ENCODE measurements around the gene ABR. TPM values are rescaled to one million over a fixed set of nuclear protein-coding genes. Genes with fewer than 3 reads are reported as not detected.

The ABR gene
- polyA plus RNA-seq, 1 donor from 2014 or later: 34.5 TPM

DNA sequence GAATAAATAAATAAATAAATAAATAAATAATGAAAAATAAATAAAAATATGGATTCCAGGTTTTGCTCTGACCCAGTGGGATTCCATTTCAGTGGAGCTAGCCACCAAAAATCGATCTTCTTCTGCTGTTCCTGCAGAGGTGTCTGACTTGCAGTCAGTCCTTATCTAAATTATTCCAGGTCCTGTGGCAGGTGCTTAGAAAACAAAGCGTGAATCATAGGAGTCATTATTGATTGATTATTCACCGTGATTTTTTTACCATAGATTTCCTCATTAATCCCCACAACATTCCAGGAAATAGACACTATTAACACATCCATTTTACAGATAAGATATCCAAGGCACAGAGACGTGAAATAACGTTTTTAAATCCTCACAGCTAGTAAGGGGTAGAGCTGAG is 31.5 kb upstream of the ABR start:
- H3K4me3 ChIP-seq (ENCODE audit: low read length): no peak overlapping the region
- H3K9me2 ChIP-seq (ENCODE audit: insufficient read depth, low read length): no peaks in the 10 kb centered on the region
- H3K27me3 ChIP-seq (ENCODE audit: insufficient read depth, low read depth, low read length): no peaks in the 10 kb centered on the region
- no peaks in the 10 kb centered on the region for H3K36me3 ChIP-seq (ENCODE audit: insufficient read depth, low read length)
- no peaks in the 10 kb centered on the region for H3K79me2 ChIP-seq (replicated peaks; ENCODE audit: insufficient read depth, low read length)
- H3K27ac ChIP-seq (ENCODE audit: low read length): no peak overlapping the region
- H3K4me2 ChIP-seq (ENCODE audit: low read length): no peak overlapping the region
- H3K9ac ChIP-seq (ENCODE audit: low read length): no peak overlapping the region
- no peak overlapping the region for H2AFZ ChIP-seq (ENCODE audit: low read depth, low read length)
- TF ChIP-seq, protein P1, sequence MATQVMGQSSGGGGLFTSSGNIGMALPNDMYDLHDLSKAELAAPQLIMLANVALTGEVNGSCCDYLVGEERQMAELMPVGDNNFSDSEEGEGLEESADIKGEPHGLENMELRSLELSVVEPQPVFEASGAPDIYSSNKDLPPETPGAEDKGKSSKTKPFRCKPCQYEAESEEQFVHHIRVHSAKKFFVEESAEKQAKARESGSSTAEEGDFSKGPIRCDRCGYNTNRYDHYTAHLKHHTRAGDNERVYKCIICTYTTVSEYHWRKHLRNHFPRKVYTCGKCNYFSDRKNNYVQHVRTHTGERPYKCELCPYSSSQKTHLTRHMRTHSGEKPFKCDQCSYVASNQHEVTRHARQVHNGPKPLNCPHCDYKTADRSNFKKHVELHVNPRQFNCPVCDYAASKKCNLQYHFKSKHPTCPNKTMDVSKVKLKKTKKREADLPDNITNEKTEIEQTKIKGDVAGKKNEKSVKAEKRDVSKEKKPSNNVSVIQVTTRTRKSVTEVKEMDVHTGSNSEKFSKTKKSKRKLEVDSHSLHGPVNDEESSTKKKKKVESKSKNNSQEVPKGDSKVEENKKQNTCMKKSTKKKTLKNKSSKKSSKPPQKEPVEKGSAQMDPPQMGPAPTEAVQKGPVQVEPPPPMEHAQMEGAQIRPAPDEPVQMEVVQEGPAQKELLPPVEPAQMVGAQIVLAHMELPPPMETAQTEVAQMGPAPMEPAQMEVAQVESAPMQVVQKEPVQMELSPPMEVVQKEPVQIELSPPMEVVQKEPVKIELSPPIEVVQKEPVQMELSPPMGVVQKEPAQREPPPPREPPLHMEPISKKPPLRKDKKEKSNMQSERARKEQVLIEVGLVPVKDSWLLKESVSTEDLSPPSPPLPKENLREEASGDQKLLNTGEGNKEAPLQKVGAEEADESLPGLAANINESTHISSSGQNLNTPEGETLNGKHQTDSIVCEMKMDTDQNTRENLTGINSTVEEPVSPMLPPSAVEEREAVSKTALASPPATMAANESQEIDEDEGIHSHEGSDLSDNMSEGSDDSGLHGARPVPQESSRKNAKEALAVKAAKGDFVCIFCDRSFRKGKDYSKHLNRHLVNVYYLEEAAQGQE (IDR thresholded peaks at IDR 0.05; ENCODE audit: borderline replicate concordance): no peak
- TF ChIP-seq EZH2 (IDR thresholded peaks at IDR 0.05; ENCODE audit: borderline replicate concordance, insufficient read depth, low read length, poor library complexity, severe bottlenecking) (no peak), EP300 (conservative IDR thresholded peaks at IDR 0.05; ENCODE audit: poor library complexity, severe bottlenecking) (no peak), SMC3 (conservative IDR thresholded peaks at IDR 0.05; ENCODE audit: poor library complexity) (no peak)
- H3K9me3 ChIP-seq (ENCODE audit: low read length): no peaks in the 10 kb centered on the region
- no peaks in the 10 kb centered on the region for H4K20me1 ChIP-seq (ENCODE audit: insufficient read depth)
- H3F3A ChIP-seq (ENCODE audit: insufficient read depth, low read length, poor library complexity, severe bottlenecking): no peaks in the 10 kb centered on the region

DNA sequence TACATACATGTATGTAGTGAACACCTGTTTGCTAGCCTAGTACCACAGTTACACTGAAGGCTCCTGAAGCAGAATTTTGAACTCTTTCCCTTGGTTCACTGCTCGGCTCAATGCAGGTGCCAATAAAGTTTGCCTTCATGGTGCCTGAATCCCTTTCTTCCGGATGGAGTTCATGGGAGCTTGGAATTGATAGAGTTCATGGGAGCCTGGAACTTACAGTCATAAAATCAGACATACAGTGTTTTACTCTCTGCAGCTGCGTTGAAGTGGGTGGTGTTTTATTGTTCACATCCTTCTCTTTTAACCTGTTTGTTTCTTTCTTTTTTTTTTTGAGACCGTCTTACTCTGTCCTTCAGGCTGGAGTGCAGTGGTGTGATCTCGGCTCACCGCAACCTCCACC is 29.2 kb upstream of the ABR start:
- Histone ChIP-seq H3K27me3 (ENCODE audit: insufficient read depth, low read depth, low read length) (no peaks in the 10 kb centered on the region), H3K79me2 (replicated peaks; ENCODE audit: insufficient read depth, low read length) (no peaks in the 10 kb centered on the region), H3K36me3 (ENCODE audit: insufficient read depth, low read length) (no peaks in the 10 kb centered on the region), H2AFZ (ENCODE audit: low read depth, low read length) (no peak overlapping the region), H3K4me3 (ENCODE audit: low read length) (no peak overlapping the region), H3K27ac (ENCODE audit: low read length) (no peak overlapping the region), H3F3A (ENCODE audit: insufficient read depth, low read length, poor library complexity, severe bottlenecking) (no peaks in the 10 kb centered on the region), H3K9ac (ENCODE audit: low read length) (no peak overlapping the region), H3K4me2 (ENCODE audit: low read length) (no peak overlapping the region), H3K9me2 (ENCODE audit: insufficient read depth, low read length) (no peaks in the 10 kb centered on the region), H4K20me1 (ENCODE audit: insufficient read depth) (no peaks in the 10 kb centered on the region), H3K9me3 (ENCODE audit: low read length) (no peaks in the 10 kb centered on the region)
- TF ChIP-seq RAD21 (conservative IDR thresholded peaks at IDR 0.05) (no peak), EP300 (conservative IDR thresholded peaks at IDR 0.05; ENCODE audit: poor library complexity, severe bottlenecking) (no peak), POLR2AphosphoS5 (IDR thresholded peaks at IDR 0.05) (no peak), SMC3 (conservative IDR thresholded peaks at IDR 0.05; ENCODE audit: poor library complexity) (no peak), MXI1 (conservative IDR thresholded peaks at IDR 0.05; ENCODE audit: poor library complexity, severe bottlenecking) (no peak), TAF1 (IDR thresholded peaks at IDR 0.05; ENCODE audit: low read depth) (no peak), EZH2 (IDR thresholded peaks at IDR 0.05; ENCODE audit: borderline replicate concordance, insufficient read depth, low read length, poor library complexity, severe bottlenecking) (no peak)
- TF ChIP-seq, protein P2, sequence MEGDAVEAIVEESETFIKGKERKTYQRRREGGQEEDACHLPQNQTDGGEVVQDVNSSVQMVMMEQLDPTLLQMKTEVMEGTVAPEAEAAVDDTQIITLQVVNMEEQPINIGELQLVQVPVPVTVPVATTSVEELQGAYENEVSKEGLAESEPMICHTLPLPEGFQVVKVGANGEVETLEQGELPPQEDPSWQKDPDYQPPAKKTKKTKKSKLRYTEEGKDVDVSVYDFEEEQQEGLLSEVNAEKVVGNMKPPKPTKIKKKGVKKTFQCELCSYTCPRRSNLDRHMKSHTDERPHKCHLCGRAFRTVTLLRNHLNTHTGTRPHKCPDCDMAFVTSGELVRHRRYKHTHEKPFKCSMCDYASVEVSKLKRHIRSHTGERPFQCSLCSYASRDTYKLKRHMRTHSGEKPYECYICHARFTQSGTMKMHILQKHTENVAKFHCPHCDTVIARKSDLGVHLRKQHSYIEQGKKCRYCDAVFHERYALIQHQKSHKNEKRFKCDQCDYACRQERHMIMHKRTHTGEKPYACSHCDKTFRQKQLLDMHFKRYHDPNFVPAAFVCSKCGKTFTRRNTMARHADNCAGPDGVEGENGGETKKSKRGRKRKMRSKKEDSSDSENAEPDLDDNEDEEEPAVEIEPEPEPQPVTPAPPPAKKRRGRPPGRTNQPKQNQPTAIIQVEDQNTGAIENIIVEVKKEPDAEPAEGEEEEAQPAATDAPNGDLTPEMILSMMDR (IDR thresholded peaks at IDR 0.05; ENCODE audit: poor library complexity, severe bottlenecking): no peak
- TF ChIP-seq, protein P1 (IDR thresholded peaks at IDR 0.05; ENCODE audit: borderline replicate concordance): no peak
